ENCODE measurements around the gene PRUNE2. TPM values are rescaled to one million over a fixed set of nuclear protein-coding genes. Genes with fewer than 3 reads are reported as not detected.

The PRUNE2 gene
- total RNA-seq, 1 donor from 2014 or later = 4.9 TPM

GRCh38 chr9:76620996-76621395 is 284.9 kb downstream of the PRUNE2 start:
- no peak for ATAC-seq

- ATAC-seq = no peak
These were observed 285.3 kb downstream of the PRUNE2 start for GRCh38 chr9:76620581-76620980.

- ATAC-seq = no peak
These were observed 286.3 kb downstream of the PRUNE2 start for GRCh38 chr9:76619640-76620039.

GRCh38 chr9:76619197-76619596 is 286.7 kb downstream of the PRUNE2 start:
- no peak for ATAC-seq

- no peak for ATAC-seq
These were observed 287.2 kb downstream of the PRUNE2 start for GRCh38 chr9:76618762-76619161.

GRCh38 chr9:76617497-76618175 is 288.3 kb downstream of the PRUNE2 start:
- no peak for ATAC-seq

GRCh38 chr9:76616780-76617179 is 289.1 kb downstream of the PRUNE2 start:
- ATAC-seq = no peak

- no peak for ATAC-seq
These were observed 290.7 kb downstream of the PRUNE2 start for GRCh38 chr9:76615177-76615603.

- ATAC-seq = no peak
These were observed 291.9 kb downstream of the PRUNE2 start for GRCh38 chr9:76613974-76614373.

GRCh38 chr9:76613150-76613781 is 292.6 kb downstream of the PRUNE2 start:
- no peak for ATAC-seq

GRCh38 chr9:76610011-76610352 is 295.9 kb downstream of the PRUNE2 start:
- ATAC-seq = no peak

- ATAC-seq = no peak
These were observed 296.5 kb downstream of the PRUNE2 start for GRCh38 chr9:76609285-76610010.

- ATAC-seq = no peak
These were observed 297.2 kb downstream of the PRUNE2 start for GRCh38 chr9:76608575-76609273.

- ATAC-seq = no peak
These were observed 298.0 kb downstream of the PRUNE2 start for GRCh38 chr9:76607730-76608436.

GRCh38 chr9:76605321-76605900 is 300.5 kb downstream of the PRUNE2 start:
- no peak for ATAC-seq

GRCh38 chr9:76603931-76604570 is 301.9 kb downstream of the PRUNE2 start:
- no peak for ATAC-seq

GRCh38 chr9:76603448-76603895 is 302.4 kb downstream of the PRUNE2 start:
- no peak for ATAC-seq

- ATAC-seq = no peak
These were observed 303.7 kb downstream of the PRUNE2 start for GRCh38 chr9:76602199-76602598.

GRCh38 chr9:76600007-76600615 is 305.8 kb downstream of the PRUNE2 start:
- no peak for ATAC-seq

GRCh38 chr9:76598981-76599380 is 306.9 kb downstream of the PRUNE2 start:
- no peak for ATAC-seq

- ATAC-seq = peak; percentile 52
These were observed 310.3 kb downstream of the PRUNE2 start for GRCh38 chr9:76595645-76596044.

All from esophagus mucosa (tissue), 1 donor.